ENCODE results near the gene KDM8.

KDM8 gene

GRCh38 chr16:27235055-27235937 lies 32.0 kb downstream of the KDM8 start (continued):
- TF ChIP-seq SP7 (tag by site-specific recombination; IDR thresholded peaks at IDR 0.05) (no peak), OVOL3 (tag by site-specific recombination; IDR thresholded peaks at IDR 0.05) (no peak), GLI2 (tag by site-specific recombination; IDR thresholded peaks at IDR 0.05; ENCODE audit: borderline replicate concordance, low read depth) (no peak), ZNF155 (tag by site-specific recombination; IDR thresholded peaks at IDR 0.05) (no peak), ZNF211 (tag by site-specific recombination; IDR thresholded peaks at IDR 0.05; ENCODE audit: low read depth) (no peak), ZSCAN16 (tag by site-specific recombination; IDR thresholded peaks at IDR 0.05) (no peak), ZNF600 (tag by site-specific recombination; IDR thresholded peaks at IDR 0.05) (peak; percentile 56; the same call in 1 of the 2 replicates), SETDB1 (IDR thresholded peaks at IDR 0.05; ENCODE audit: insufficient read length, low read length) (no peak), ZFP3 (tag by site-specific recombination; IDR thresholded peaks at IDR 0.05; ENCODE audit: low read depth) (no peak), MZF1 (tag by site-specific recombination; IDR thresholded peaks at IDR 0.05; ENCODE audit: borderline replicate concordance) (no peak), KLF16 (tag by site-specific recombination; IDR thresholded peaks at IDR 0.05) (0 out of 2 replicates have a peak, but pooled peaks have one; percentile 22), ZNF660 (tag by site-specific recombination; IDR thresholded peaks at IDR 0.05) (peak; percentile 66; the same call in 1 of the 2 replicates), PATZ1 (tag by site-specific recombination; IDR thresholded peaks at IDR 0.05) (peak; percentile 40; the same call in 1 of the 2 replicates), ZNF221 (tag by site-specific recombination; IDR thresholded peaks at IDR 0.05; ENCODE audit: borderline replicate concordance) (no peak), ZNF138 (tag by site-specific recombination; IDR thresholded peaks at IDR 0.05; ENCODE audit: borderline replicate concordance) (no peak), BCL6B (tag by site-specific recombination; IDR thresholded peaks at IDR 0.05) (peak; percentile 8; the same call in 1 of the 2 replicates), ZNF391 (tag by site-specific recombination; IDR thresholded peaks at IDR 0.05; ENCODE audit: borderline replicate concordance, low read depth) (no peak), ZNF558 (tag by site-specific recombination; IDR thresholded peaks at IDR 0.05) (no peak), ZNF488 (tag by site-specific recombination; IDR thresholded peaks at IDR 0.05) (no peak), ZNF184 (tag by site-specific recombination; IDR thresholded peaks at IDR 0.05) (no peak), GLIS1 (tag by site-specific recombination; IDR thresholded peaks at IDR 0.05) (peak; percentile 41; the same call in 1 of the 2 replicates), ZNF654 (tag by site-specific recombination; IDR thresholded peaks at IDR 0.05; ENCODE audit: low read depth) (peak; percentile 80), CTCF (tag by site-specific recombination; IDR thresholded peaks at IDR 0.05) (peak; percentile 40), RBAK (tag by site-specific recombination; IDR thresholded peaks at IDR 0.05) (no peak), ZNF629 (tag by site-specific recombination; IDR thresholded peaks at IDR 0.05) (peak; percentile 26; the same call in 1 of the 2 replicates), GFI1B (tag by site-specific recombination; IDR thresholded peaks at IDR 0.05) (0 out of 2 replicates have a peak, but pooled peaks have one; percentile 36), ZNF223 (tag by site-specific recombination; IDR thresholded peaks at IDR 0.05) (no peak)
- TF ChIP-seq, protein P1, sequence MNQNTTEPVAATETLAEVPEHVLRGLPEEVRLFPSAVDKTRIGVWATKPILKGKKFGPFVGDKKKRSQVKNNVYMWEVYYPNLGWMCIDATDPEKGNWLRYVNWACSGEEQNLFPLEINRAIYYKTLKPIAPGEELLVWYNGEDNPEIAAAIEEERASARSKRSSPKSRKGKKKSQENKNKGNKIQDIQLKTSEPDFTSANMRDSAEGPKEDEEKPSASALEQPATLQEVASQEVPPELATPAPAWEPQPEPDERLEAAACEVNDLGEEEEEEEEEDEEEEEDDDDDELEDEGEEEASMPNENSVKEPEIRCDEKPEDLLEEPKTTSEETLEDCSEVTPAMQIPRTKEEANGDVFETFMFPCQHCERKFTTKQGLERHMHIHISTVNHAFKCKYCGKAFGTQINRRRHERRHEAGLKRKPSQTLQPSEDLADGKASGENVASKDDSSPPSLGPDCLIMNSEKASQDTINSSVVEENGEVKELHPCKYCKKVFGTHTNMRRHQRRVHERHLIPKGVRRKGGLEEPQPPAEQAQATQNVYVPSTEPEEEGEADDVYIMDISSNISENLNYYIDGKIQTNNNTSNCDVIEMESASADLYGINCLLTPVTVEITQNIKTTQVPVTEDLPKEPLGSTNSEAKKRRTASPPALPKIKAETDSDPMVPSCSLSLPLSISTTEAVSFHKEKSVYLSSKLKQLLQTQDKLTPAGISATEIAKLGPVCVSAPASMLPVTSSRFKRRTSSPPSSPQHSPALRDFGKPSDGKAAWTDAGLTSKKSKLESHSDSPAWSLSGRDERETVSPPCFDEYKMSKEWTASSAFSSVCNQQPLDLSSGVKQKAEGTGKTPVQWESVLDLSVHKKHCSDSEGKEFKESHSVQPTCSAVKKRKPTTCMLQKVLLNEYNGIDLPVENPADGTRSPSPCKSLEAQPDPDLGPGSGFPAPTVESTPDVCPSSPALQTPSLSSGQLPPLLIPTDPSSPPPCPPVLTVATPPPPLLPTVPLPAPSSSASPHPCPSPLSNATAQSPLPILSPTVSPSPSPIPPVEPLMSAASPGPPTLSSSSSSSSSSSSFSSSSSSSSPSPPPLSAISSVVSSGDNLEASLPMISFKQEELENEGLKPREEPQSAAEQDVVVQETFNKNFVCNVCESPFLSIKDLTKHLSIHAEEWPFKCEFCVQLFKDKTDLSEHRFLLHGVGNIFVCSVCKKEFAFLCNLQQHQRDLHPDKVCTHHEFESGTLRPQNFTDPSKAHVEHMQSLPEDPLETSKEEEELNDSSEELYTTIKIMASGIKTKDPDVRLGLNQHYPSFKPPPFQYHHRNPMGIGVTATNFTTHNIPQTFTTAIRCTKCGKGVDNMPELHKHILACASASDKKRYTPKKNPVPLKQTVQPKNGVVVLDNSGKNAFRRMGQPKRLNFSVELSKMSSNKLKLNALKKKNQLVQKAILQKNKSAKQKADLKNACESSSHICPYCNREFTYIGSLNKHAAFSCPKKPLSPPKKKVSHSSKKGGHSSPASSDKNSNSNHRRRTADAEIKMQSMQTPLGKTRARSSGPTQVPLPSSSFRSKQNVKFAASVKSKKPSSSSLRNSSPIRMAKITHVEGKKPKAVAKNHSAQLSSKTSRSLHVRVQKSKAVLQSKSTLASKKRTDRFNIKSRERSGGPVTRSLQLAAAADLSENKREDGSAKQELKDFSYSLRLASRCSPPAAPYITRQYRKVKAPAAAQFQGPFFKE (tag by site-specific recombination; IDR thresholded peaks at IDR 0.05; ENCODE audit: borderline replicate concordance), result no peak
